Fibroblast of the aortic adventitia (primary cell): ENCODE results near the gene MSANTD2. TPM values are rescaled to one million over a fixed set of nuclear protein-coding genes. Genes with fewer than 3 reads are reported as not detected.
A peak's percentile ranks its signal among the peaks of the same experiment; 100 is the strongest.

Experiments
- DNase-seq: peaks from one replicate; pipeline ENCODE4 v3.0.0-alpha.2; 2010; ENCODE audit warnings: low read depth
- H3K4me3 ChIP-seq: 2 replicates; pipeline ENCODE4 v1.5.1; 2011; ENCODE audit warnings: low read depth, mild to moderate bottlenecking, control low read depth, low read length, moderate library complexity
- total RNA-seq: library from RNA; depleted of rRNA; stranded (reverse); fragments of >200 nt; gene quantifications from 2 replicates; pipeline ENCODE4 v1.2.3, GENCODE V29; 2012; ENCODE audit warnings: low replicate concordance
- TF ChIP-seq, protein P1 (sequence below): IDR thresholded peaks from 2 replicates; pipeline ENCODE4 v1.5.1; 2011; ENCODE audit warnings: mild to moderate bottlenecking, low read length, control low read depth, inconsistent platforms; ENCODE audit not compliant: insufficient read depth

MSANTD2 gene
- total RNA-seq = 10.8 and 15.0 TPM in 2 replicates

DNA sequence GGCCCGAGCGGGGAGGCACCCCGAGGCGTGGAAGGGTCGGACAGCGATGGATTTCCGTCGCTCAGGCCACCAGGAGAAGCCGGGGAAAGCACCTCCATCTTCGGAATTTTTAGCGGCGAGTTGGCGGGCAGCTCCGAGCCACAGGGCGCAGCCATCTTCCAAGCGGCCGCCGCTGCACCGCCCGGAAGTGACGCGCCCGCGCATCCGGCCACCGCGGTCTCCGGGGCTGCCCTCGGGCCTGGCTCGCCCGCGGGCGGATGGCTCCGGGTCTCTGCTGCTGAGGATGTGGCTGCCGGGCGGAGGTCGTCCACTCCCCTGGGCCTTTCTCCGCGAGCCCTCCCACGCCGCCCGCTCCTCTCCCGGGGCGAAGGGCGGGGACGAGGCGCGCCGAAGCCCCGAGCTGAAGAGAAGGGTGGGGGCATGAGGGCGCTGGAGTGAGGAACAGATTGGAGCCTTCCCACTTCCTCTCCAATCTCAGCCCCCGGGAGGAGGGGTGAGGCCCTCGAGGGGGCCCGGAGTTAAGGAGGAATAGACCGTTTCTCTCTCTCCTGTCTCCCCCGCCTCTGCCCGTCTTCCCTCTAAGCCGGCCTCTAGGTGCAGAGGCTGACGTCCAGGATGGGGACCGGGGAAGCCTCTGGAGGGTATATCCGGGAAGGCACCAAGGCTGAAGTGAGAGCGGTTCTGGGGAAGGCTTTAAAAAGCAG is at the start of gene MSANTD2:
TSS of gene MSANTD2 (minus strand) at position 181 of the 704 bp plus-strand sequence. CDS start at position 155, 26 bp downstream.
- TF ChIP-seq, protein P1, sequence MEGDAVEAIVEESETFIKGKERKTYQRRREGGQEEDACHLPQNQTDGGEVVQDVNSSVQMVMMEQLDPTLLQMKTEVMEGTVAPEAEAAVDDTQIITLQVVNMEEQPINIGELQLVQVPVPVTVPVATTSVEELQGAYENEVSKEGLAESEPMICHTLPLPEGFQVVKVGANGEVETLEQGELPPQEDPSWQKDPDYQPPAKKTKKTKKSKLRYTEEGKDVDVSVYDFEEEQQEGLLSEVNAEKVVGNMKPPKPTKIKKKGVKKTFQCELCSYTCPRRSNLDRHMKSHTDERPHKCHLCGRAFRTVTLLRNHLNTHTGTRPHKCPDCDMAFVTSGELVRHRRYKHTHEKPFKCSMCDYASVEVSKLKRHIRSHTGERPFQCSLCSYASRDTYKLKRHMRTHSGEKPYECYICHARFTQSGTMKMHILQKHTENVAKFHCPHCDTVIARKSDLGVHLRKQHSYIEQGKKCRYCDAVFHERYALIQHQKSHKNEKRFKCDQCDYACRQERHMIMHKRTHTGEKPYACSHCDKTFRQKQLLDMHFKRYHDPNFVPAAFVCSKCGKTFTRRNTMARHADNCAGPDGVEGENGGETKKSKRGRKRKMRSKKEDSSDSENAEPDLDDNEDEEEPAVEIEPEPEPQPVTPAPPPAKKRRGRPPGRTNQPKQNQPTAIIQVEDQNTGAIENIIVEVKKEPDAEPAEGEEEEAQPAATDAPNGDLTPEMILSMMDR = no peak
- DNase-seq = peak; percentile 80
- H3K4me3 ChIP-seq = peak within 1 kb of the TSS; percentile 88

DNA sequence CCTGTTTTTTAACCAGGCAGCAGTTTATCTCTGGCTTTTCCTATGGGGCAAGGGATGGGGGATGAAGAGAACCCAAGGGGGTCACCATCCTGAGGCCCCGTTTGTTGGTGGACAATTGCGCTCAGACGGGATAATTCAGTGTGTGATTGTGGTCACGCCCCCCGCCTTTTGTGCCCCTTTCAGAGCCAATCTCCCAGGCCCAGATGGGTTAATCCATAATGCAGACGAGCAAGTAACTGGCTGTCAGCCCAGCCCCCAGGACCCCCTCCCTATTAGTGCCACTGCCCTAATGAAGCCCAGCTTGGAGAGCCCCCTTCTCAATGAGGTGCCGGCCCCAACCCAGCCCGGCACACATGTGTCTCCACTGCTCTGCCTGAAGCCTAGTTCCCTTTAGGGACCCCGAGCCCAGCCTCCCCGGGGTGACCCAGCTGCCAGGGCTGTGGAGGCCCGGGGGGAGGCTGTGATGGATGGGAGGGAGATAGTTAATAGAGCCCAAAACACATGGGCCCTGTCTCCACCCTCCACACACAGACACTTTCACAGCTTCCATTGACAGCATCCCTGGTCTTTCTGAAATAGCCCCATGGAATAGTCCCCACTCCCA is 46.0 kb upstream of the MSANTD2 start:
- TF ChIP-seq, protein P1 = no peak
- no peak overlapping the region for H3K4me3 ChIP-seq
- DNase-seq = no peak

DNA sequence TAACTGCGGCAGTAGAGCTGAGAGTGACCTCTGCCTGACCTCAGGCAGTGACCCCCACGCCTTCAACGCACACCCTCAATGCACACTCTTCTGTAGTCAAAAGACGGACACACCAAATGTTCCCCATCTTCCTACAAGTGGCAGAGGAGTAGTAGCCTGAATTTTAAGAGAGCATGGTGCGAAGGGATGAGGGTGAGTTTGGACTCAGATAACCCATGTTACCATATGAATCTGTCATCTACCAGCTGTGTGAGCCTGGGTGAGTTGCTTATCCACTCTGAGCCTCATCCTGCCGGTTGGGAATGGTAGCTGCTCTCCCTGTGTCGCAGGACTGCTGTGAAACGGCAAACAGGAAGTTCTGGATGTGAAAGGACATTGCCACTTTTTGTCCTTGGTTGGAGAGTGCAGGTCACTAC is 44.5 kb upstream of the MSANTD2 start:
- H3K4me3 ChIP-seq = no peak overlapping the region
- no peak for DNase-seq
- TF ChIP-seq, protein P1 = no peak

DNA sequence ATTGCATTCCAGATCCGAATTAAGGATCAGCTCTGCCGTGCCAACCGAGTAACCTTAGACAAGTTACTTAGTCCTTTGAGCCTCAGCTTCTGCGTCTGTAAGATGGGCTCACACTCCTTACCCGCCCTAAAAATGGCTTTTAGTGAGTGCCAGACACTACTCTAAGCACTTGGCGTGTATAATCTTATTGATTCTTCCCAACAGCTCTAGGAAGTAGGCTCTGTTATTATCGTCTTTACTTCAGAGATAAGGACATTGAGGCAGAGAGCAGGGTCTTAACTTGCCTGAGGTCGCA is 43.4 kb upstream of the MSANTD2 start:
- DNase-seq = no peak
- TF ChIP-seq, protein P1 = no peak
- no peak overlapping the region for H3K4me3 ChIP-seq

DNA sequence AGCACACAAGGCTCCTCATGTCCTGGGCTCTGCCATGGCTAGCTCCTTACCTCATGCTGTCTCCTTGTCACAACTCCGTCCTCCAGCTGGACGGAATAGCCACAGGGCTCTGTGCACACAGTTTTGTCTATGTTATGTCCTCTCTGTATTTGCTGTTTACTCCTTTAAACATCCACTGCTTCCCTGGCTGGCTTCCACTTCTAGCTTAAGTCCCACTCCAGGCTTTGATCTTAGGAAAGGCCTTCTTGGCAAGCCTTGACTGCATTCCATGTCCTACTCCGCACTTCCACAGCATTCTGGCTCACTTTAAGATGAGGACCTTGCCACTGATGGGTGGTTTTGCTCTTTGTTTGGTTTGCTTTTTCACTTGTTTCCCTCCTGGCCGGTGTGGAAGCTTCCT is 42.1 kb upstream of the MSANTD2 start:
- peak; percentile 29 for DNase-seq
- H3K4me3 ChIP-seq = no peak overlapping the region
- TF ChIP-seq, protein P1 = no peak

DNA sequence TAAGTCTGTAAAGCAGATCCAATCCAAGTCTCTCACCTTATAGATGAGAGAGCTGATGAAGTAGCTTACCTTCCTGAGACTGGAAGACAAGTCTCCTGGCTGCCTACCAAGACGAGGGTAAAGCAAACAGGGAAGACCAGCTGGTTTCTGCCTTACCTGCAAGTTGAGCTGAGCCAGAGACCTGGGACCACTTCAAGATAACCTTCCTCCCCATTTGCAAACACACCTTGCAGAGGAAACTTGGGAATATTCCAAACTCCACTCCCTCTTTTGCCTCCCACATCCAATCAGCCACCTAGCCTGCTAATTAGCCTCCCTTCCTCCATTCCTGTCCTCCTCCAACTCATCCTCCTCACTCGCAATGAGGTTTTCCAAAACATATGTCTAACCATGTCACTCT is 41.6 kb upstream of the MSANTD2 start:
- no peak for DNase-seq
- no peak overlapping the region for H3K4me3 ChIP-seq
- TF ChIP-seq, protein P1 = no peak

DNA sequence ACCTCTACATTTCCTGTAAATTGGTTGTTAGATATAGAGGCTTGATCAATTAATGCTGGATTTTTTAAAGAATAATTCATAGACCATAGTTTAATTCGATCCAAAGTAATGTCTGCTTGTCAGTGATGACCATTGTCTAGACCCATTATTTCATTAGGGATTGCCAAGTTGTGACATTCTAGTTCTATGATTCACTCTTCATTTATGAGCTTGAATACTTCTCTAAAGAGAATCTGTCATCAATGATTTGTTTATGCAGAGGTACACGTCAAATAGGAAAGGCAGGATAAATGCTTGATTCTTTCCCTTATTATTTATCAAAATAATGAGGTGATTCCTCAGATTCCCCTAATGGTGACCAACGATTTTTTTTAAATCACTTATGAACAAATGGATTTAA is 41.0 kb upstream of the MSANTD2 start:
- H3K4me3 ChIP-seq = no peak overlapping the region
- TF ChIP-seq, protein P1 = no peak
- peak; percentile 43 for DNase-seq
